Neuronal stem cell (in vitro differentiated cells): ENCODE results near the gene TTC16.
A peak's percentile ranks its signal among the peaks of the same experiment; 100 is the strongest.

ENCODE experiments used
- DNase-seq: peaks from one replicate; pipeline ENCODE4 v3.0.0-alpha.2; 2013; ENCODE audit warnings: low spot score
- H2AFZ ChIP-seq: one replicate; pipeline ENCODE4 v1.6.1; 2013; ENCODE audit warnings: mild to moderate bottlenecking, low read length, inconsistent platforms
- H2AK5ac ChIP-seq: 2 replicates; pipeline ENCODE4 v1.6.1; 2013; ENCODE audit warnings: low read depth, mild to moderate bottlenecking, inconsistent platforms, low read length, moderate library complexity, mixed read lengths
- H2BK120ac ChIP-seq: 2 replicates; pipeline ENCODE4 v1.6.1; 2013; ENCODE audit warnings: low read depth, mild to moderate bottlenecking, inconsistent platforms, low read length, moderate library complexity, mixed read lengths
- H2BK12ac ChIP-seq: one replicate; pipeline ENCODE4 v1.6.1; 2013; ENCODE audit warnings: low read length, inconsistent platforms
- H2BK15ac ChIP-seq: 2 replicates; pipeline ENCODE4 v1.6.1; 2013; ENCODE audit warnings: mild to moderate bottlenecking, low read length, inconsistent platforms, mixed read lengths
- H2BK5ac ChIP-seq: one replicate; pipeline ENCODE4 v1.6.1; 2013; ENCODE audit warnings: inconsistent platforms, mild to moderate bottlenecking, low read length, moderate library complexity
- H3K14ac ChIP-seq: one replicate; pipeline ENCODE4 v1.6.1; 2013; ENCODE audit warnings: low read length, inconsistent platforms
- H3K18ac ChIP-seq: 2 replicates; pipeline ENCODE4 v1.6.1; 2013; ENCODE audit warnings: low read length, inconsistent platforms
- H3K23ac ChIP-seq: 2 replicates; pipeline ENCODE4 v1.6.1; 2013; ENCODE audit warnings: low read depth, mild to moderate bottlenecking, mixed read lengths, low read length, inconsistent platforms; ENCODE audit not compliant: poor library complexity
- H3K27ac ChIP-seq: replicated peaks from 3 replicates; pipeline ENCODE4 v1.5.1; 2013; ENCODE audit warnings: low read length, inconsistent platforms
- H3K27me3 ChIP-seq, 3 experiments: 2 replicates each; pipeline ENCODE4 v1.6.1; 2013; ENCODE audit warnings: low read length in 3 of 3, mild to moderate bottlenecking in 2 of 3, inconsistent platforms in 1 of 3, low read depth in 1 of 3, mixed read lengths in 1 of 3, moderate library complexity in 1 of 3; ENCODE audit not compliant: control insufficient read depth in 3 of 3, insufficient read depth in 3 of 3
- H3K36me3 ChIP-seq, 2 donors: replicated peaks in 1 of 2; 2 replicates each; pipeline ENCODE4 v1.6.1; 2013; ENCODE audit warnings: low read length in 2 of 2; ENCODE audit not compliant: control insufficient read depth in 2 of 2, insufficient read depth in 2 of 2
- H3K4ac ChIP-seq: 2 replicates; pipeline ENCODE4 v1.6.1; 2013; ENCODE audit warnings: inconsistent platforms, mild to moderate bottlenecking, low read length, moderate library complexity
- H3K4me1 ChIP-seq, 2 donors: 1 replicate in 1 of 2; 2 replicates in 1 of 2; pipeline ENCODE4 v1.6.1; 2013; ENCODE audit warnings: low read length in 2 of 2, low read depth in 1 of 2; ENCODE audit not compliant: control insufficient read depth in 2 of 2, insufficient read depth in 1 of 2
- H3K4me2 ChIP-seq: one replicate; pipeline ENCODE4 v1.6.1; 2013; ENCODE audit warnings: mild to moderate bottlenecking, low read length, inconsistent platforms; ENCODE audit not compliant: insufficient read depth, poor library complexity, severe bottlenecking
- H3K4me3 ChIP-seq, 2 donors: 2 replicates each; pipeline ENCODE4 v1.5.1; 2013; ENCODE audit warnings: low read length in 2 of 2, mild to moderate bottlenecking in 2 of 2, inconsistent platforms in 1 of 2, moderate library complexity in 1 of 2
- H3K79me1 ChIP-seq: one replicate; pipeline ENCODE4 v1.6.1; 2013; ENCODE audit warnings: low read depth, mild to moderate bottlenecking, inconsistent platforms, low read length, moderate library complexity
- H3K9ac ChIP-seq: one replicate; pipeline ENCODE4 v1.6.1; 2013; ENCODE audit warnings: mild to moderate bottlenecking, low read depth, low read length, inconsistent platforms; ENCODE audit not compliant: poor library complexity
- H3K9me3 ChIP-seq, 2 donors: replicated peaks in 1 of 2; 2 replicates each; pipeline versions ENCODE3 to v1.6.1; 2013; ENCODE audit warnings: low read length in 2 of 2, mild to moderate bottlenecking in 2 of 2, inconsistent platforms in 1 of 2, low read depth in 1 of 2, mixed read lengths in 1 of 2, moderate library complexity in 1 of 2; ENCODE audit not compliant: control insufficient read depth in 2 of 2, insufficient read depth in 1 of 2
- H4K8ac ChIP-seq: one replicate; pipeline ENCODE4 v1.6.1; 2013; ENCODE audit warnings: low read depth, mild to moderate bottlenecking, inconsistent platforms, low read length, moderate library complexity
- H4K91ac ChIP-seq: one replicate; pipeline ENCODE4 v1.6.1; 2013; ENCODE audit warnings: low read length, low read depth, mild to moderate bottlenecking, inconsistent platforms; ENCODE audit not compliant: poor library complexity
- WGBS, 2 donors: extraction: QIAGEN DNeasy Blood & Tissue Kit; methylation state at CpG; one replicate each; pipeline ENCODE4 v1.1.7; 2013; ENCODE audit warnings: missing lambda C conversion rate in 2 of 2, mixed read lengths in 1 of 2; ENCODE audit not compliant: insufficient read length in 2 of 2, insufficient replicate concordance in 1 of 2; ENCODE audit errors: extremely low coverage in 2 of 2; 5-methylcytosine and 5-hydroxymethylcytosine counted together

The TTC16 gene

DNA sequence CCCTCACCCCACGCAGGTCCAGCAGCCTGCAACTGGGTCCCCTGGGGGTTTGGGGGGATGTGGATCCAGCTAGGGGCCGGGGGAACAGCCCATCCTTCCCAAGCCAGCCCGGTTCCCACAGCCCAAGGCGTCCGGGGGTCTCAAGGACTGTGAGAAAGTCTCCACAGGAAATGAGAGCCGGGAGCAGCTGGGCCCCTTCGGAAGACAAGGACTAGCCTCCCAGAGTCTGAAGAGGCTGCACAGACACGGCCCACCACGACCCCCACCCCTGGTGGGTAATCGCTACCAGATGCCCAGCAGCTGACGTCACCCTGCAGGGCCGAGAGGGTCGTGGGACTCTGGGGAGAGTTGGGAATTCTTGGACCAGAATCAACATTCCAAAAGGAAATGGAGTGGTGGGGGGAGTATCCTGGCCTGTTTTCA, 52.0 kb downstream of the TTC16 start:
- no peak overlapping the region for H3K27ac ChIP-seq
- no CpG with 5 or more reads among the region's 13 CpGs for WGBS, 2 donors

GRCh38 chr9:127768698-127769097, 52.8 kb downstream of the TTC16 start:
- Histone ChIP-seq H3K4ac (no peak overlapping the region), H3K27me3 (peaks cover 0 to 8% (median 0%) of the 10 kb centered on the region in 3 experiments), H3K23ac (no peak overlapping the region), H3K14ac (no peak overlapping the region), H3K4me3 (no peak overlapping the region), H2AFZ (peak overlapping the region; percentile 74), H3K18ac (no peak overlapping the region), H3K4me1 (peaks cover 20 to 23% of the 10 kb centered on the region in 2 donors), H2AK5ac (no peak overlapping the region), H3K27ac (no peak overlapping the region), H2BK5ac (no peak overlapping the region), H3K9ac (no peak overlapping the region), H2BK120ac (no peak overlapping the region), H2BK12ac (no peak overlapping the region), H3K79me1 (no peaks in the 10 kb centered on the region), H4K8ac (no peak overlapping the region), H3K4me2 (no peak overlapping the region), H4K91ac (no peak overlapping the region), H2BK15ac (no peak overlapping the region), H3K9me3 (no peaks in the 10 kb centered on the region), H3K36me3 (no peaks in the 10 kb centered on the region)
- WGBS, 2 donors = no CpG with 5 or more reads among the region's 8 CpGs
- DNase-seq = no peak

More for the DNA sequence above, 52.0 kb downstream of the TTC16 start:
- Histone ChIP-seq H3K4me2 (no peak overlapping the region), H3K9me3 (no peaks in the 10 kb centered on the region), H2BK5ac (no peak overlapping the region), H3K9ac (no peak overlapping the region), H2BK15ac (no peak overlapping the region), H3K4me3 (no peak overlapping the region), H3K79me1 (no peaks in the 10 kb centered on the region), H3K4me1 (peaks cover 20 to 23% of the 10 kb centered on the region in 2 donors), H3K18ac (no peak overlapping the region), H4K91ac (no peak overlapping the region), H3K36me3 (no peaks in the 10 kb centered on the region), H3K23ac (no peak overlapping the region), H3K14ac (no peak overlapping the region), H2BK120ac (no peak overlapping the region), H2AFZ (peak overlapping the region; percentile 74), H3K4ac (no peak overlapping the region), H3K27me3 (peaks cover 0 to 13% (median 0%) of the 10 kb centered on the region in 3 experiments), H4K8ac (no peak overlapping the region), H2AK5ac (no peak overlapping the region), H2BK12ac (no peak overlapping the region)
- DNase-seq = no peak

DNA sequence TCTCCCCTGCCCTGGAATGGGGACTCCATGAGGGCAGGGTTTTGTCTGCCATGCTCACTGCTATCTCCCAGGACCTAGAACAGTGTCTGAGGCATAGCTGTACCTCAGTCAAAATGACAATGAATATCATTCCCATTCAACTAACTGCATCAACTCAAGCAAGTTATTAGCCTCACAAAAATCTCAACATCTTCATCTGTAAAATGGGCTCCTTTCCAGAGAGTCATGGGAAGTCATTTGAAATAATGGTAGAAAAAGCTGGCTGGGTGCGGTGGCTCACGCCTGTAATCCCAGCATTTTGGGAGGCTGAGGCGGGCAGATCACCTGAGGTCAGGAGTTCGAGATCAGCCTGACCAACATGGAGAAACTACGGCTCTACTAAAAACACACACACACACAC, 53.2 kb downstream of the TTC16 start:
- Histone ChIP-seq H2AFZ (no peak overlapping the region), H2BK12ac (no peak overlapping the region), H3K79me1 (no peaks in the 10 kb centered on the region), H2AK5ac (no peak overlapping the region), H3K18ac (no peak overlapping the region), H2BK120ac (no peak overlapping the region), H4K8ac (no peak overlapping the region), H3K9ac (no peak overlapping the region), H4K91ac (no peak overlapping the region), H2BK15ac (no peak overlapping the region), H2BK5ac (no peak overlapping the region), H3K14ac (no peak overlapping the region), H3K4me3 (no peak overlapping the region), H3K9me3 (no peaks in the 10 kb centered on the region), H3K4me2 (no peak overlapping the region), H3K4me1 (peaks cover 18 to 23% of the 10 kb centered on the region in 2 donors), H3K4ac (no peak overlapping the region), H3K36me3 (no peaks in the 10 kb centered on the region), H3K23ac (no peak overlapping the region), H3K27ac (no peak overlapping the region), H3K27me3 (peaks cover 0 to 8% (median 0%) of the 10 kb centered on the region in 3 experiments)
- no peak for DNase-seq
- WGBS, 2 donors = no CpG with 5 or more reads among the region's 5 CpGs

DNA sequence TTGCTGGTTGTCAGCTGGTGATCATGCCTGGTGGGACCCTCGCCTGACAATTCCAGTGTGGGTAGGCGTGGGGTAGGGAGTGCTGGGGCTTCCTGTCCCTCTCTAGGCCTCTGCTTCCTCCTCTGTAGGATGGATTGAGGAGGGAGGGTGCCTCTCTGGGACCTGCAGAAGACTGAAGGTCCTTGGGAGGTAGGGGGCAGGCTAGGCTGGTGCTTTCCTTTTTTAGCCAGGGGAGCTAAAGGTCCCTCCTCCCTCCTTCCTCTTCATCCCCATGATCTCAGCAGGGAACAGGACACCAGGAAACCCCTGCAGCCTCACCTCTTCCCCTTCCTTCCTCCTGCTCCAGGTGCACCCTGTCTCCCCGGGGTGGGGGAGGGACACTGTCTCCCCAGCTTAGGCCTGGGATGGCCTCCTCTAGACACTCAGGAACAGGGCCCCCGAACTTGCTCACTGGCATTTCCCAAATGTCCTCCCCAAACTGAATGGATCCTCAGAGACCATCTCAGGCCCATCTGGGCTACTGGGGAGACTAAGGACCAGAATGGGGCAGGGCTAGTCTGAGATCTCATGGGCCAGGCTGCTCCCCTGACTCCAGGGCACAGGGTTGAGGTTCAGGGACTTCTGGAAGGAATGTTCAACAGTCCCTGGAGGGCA, 54.2 kb downstream of the TTC16 start:
- no peak overlapping the region for H3K9ac ChIP-seq
- no CpG with 5 or more reads among the region's 4 CpGs for WGBS, 2 donors
- no peak overlapping the region for H2BK5ac ChIP-seq
- peak overlapping the region; percentile 7 for H2AK5ac ChIP-seq
- H2BK15ac ChIP-seq = no peak overlapping the region
- no peaks in the 10 kb centered on the region for H3K9me3 ChIP-seq
- peaks cover 16 to 23% of the 10 kb centered on the region in 2 donors for H3K4me1 ChIP-seq
- H2AFZ ChIP-seq = no peak overlapping the region
- H4K91ac ChIP-seq = no peak overlapping the region
- no peaks in the 10 kb centered on the region for H3K36me3 ChIP-seq
- DNase-seq = no peak
- H3K14ac ChIP-seq = no peak overlapping the region
- peak overlapping the region; percentile 23 for H3K18ac ChIP-seq
- H2BK120ac ChIP-seq = no peak overlapping the region
- no peak overlapping the region for H4K8ac ChIP-seq
- peak overlapping the region in 1 of 2 donors; percentile 36 for H3K4me3 ChIP-seq
- no peak overlapping the region for H3K4ac ChIP-seq
- peaks cover 0 to 10% (median 0%) of the 10 kb centered on the region in 3 experiments for H3K27me3 ChIP-seq
- H3K27ac ChIP-seq = no peak overlapping the region
- H2BK12ac ChIP-seq = no peak overlapping the region
- H3K23ac ChIP-seq = no peak overlapping the region
- no peak overlapping the region for H3K4me2 ChIP-seq
- no peaks in the 10 kb centered on the region for H3K79me1 ChIP-seq
